Measurements from ENCODE around the gene TANGO2. TPM values are rescaled to one million over a fixed set of nuclear protein-coding genes. Genes with fewer than 3 reads are reported as not detected.
"Not testable (repeated sequence)": the region's sequence is repeated elsewhere in the genome, so short reads cannot be mapped to it uniquely, and the experiment has no call there.

TANGO2 gene
- total and polyA plus RNA-seq, 3 donors from 2014 or later = 13.5 to 21.5 (median 19.0) TPM

DNA sequence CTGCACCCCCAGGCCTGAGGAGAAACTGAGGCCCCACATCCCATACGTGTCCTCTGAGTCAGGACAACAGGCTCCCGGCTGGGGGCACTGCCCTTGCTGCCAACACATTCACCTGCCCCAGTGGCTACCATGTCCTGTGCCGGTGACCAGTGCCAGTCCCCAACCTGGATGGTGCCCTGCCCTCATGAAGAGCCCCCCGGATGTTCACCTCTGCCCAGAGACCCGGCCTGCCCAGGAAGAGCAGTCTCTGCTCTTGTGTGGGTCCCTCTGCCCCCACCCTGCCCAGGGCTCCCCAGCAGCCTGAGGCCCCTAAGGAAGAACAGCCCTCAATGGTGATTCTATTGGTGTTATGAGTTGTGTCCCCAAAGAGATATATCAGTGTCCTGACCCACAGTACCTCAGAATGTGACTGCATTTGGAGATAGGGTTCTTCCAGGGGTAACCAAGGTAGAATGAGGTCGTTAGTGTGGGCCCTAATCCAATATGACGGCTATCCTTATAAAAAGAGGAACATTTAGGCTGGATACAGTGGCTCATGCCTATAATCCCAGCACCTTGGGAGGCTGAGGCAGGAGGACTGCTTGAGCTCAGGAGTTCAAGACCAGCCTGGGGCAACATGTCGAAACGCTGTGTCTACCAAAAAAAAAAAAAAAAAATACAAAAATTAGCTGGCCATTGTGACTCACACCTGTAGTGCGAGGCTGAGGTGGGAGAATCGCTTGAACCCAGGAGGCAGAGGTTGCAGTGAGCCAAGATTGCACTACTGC lies 45.9 kb downstream of the TANGO2 start:
- no peak overlapping the region for H3K27ac ChIP-seq
- no peaks in the 10 kb centered on the region for H3K4me1 ChIP-seq
- no peaks in the 10 kb centered on the region for H3K27me3 ChIP-seq
- no peaks in the 10 kb centered on the region for H3K9me3 ChIP-seq
- no peak overlapping the region for H3K4me3 ChIP-seq
- intact Hi-C loops (cut with DNase I; ENCODE audit: low total_unique reads) = no loop called here
- no peak for DNase-seq
- no peaks in the 10 kb centered on the region for H3K36me3 ChIP-seq (ENCODE audit: low read depth, missing control alignments)
- TF ChIP-seq, protein P1, sequence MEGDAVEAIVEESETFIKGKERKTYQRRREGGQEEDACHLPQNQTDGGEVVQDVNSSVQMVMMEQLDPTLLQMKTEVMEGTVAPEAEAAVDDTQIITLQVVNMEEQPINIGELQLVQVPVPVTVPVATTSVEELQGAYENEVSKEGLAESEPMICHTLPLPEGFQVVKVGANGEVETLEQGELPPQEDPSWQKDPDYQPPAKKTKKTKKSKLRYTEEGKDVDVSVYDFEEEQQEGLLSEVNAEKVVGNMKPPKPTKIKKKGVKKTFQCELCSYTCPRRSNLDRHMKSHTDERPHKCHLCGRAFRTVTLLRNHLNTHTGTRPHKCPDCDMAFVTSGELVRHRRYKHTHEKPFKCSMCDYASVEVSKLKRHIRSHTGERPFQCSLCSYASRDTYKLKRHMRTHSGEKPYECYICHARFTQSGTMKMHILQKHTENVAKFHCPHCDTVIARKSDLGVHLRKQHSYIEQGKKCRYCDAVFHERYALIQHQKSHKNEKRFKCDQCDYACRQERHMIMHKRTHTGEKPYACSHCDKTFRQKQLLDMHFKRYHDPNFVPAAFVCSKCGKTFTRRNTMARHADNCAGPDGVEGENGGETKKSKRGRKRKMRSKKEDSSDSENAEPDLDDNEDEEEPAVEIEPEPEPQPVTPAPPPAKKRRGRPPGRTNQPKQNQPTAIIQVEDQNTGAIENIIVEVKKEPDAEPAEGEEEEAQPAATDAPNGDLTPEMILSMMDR (IDR thresholded peaks at IDR 0.05) = no peak
- TF ChIP-seq POLR2A (IDR thresholded peaks at IDR 0.05) = no peak
- WGBS, 2 donors = 91 to 94% methylated on average over 8 to 11 of the region's 11 CpGs

DNA sequence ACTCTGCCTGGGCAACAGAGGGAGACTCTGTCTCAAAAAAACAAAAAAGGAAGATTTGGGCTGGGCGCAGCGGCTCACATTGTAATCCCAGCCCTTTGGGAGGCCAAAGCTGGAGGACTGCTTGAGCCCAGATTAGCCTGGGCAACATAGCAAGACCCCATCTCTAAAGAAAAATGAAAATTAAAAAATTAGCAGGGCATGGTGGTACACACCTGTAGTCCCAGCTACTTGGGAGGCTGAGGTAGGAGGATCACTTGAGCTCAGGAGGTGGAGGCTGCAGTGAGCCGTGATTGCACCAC lies 46.4 kb downstream of the TANGO2 start:
- 93 to 98% methylated on average over 3 of the region's 3 CpGs for WGBS, 2 donors
- H3K9me3 ChIP-seq; DNase-seq; intact Hi-C loops (cut with DNase I; ENCODE audit: low total_unique reads); H3K27ac ChIP-seq; H3K4me1 ChIP-seq; H3K4me3 ChIP-seq; H3K36me3 ChIP-seq (ENCODE audit: low read depth, missing control alignments); H3K27me3 ChIP-seq: not testable (repeated sequence)

DNA sequence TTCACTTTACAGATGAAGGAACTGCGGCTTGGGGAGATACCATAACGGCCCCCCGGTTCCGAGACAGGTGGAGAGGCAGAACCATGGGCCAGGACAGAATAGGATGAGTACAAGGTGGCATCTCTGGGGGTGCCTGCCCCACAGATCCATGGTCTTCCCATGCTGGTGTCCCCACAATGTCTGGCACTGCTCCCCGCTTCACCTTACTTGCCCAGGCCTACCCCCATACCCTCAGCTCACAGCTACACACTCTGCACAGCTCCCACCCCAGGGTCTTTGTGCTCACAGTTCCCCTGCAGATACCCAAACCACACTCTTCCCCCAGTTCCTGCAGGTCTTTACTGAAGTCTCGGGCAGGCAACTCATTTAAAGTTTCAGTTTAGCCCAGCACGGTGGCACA lies 47.7 kb downstream of the TANGO2 start:
- Histone ChIP-seq H3K4me3 (no peak overlapping the region), H3K27ac (no peak overlapping the region), H3K27me3 (no peaks in the 10 kb centered on the region), H3K4me1 (no peaks in the 10 kb centered on the region), H3K9me3 (no peaks in the 10 kb centered on the region), H3K36me3 (ENCODE audit: low read depth, missing control alignments) (no peaks in the 10 kb centered on the region)
- DNase-seq = no peak
- 91 to 92% methylated on average over 4 to 7 of the region's 7 CpGs for WGBS, 2 donors
- TF ChIP-seq, protein P1 (IDR thresholded peaks at IDR 0.05) = no peak
- TF ChIP-seq POLR2A (IDR thresholded peaks at IDR 0.05) = no peak
- intact Hi-C loops (cut with DNase I; ENCODE audit: low total_unique reads) = no loop called here

DNA sequence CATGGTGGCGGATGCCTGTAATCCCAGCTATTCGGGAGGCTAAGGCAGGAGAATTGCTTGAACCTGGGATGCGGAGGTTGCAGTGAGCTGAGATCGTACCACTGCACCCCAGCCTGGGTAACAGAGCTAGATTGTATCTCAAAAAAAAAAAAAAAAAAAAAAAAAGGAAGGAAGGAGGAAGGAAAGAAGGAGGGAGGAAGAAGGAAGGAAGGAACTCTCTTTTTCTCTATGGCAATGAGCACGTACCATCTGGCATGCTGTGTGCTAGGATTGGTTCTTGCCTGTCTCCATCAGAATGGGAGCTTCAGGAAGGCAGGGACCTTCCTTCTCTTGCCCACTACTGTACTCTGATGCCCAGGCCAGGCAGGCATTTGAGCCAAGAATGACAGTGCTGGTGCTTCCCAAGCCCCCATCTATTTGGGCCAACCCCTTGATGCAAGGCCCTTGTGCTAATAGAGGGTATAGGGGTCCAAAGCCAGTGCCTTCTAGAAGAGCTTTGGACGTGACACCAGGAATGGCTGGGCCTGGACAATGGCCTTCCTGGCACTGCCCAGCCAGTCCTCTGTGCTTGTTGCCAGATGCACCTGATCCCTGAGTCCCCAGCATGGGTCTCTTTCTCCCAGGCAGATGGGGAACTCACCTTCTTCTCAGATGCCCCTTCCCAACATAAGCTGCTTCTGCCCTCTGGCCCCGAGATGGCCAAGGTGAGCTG lies 48.6 kb downstream of the TANGO2 start:
- Histone ChIP-seq H3K27me3 (no peaks in the 10 kb centered on the region), H3K27ac (no peak overlapping the region), H3K36me3 (ENCODE audit: low read depth, missing control alignments) (no peaks in the 10 kb centered on the region), H3K4me1 (no peaks in the 10 kb centered on the region), H3K4me3 (no peak overlapping the region), H3K9me3 (no peaks in the 10 kb centered on the region)
- TF ChIP-seq POLR2A (IDR thresholded peaks at IDR 0.05) = no peak
- TF ChIP-seq, protein P1 (IDR thresholded peaks at IDR 0.05) = no peak
- DNase-seq = no peak
- 89 to 92% methylated on average over 7 of the region's 7 CpGs for WGBS, 2 donors
- intact Hi-C loops (cut with DNase I; ENCODE audit: low total_unique reads) = no loop called here

DNA sequence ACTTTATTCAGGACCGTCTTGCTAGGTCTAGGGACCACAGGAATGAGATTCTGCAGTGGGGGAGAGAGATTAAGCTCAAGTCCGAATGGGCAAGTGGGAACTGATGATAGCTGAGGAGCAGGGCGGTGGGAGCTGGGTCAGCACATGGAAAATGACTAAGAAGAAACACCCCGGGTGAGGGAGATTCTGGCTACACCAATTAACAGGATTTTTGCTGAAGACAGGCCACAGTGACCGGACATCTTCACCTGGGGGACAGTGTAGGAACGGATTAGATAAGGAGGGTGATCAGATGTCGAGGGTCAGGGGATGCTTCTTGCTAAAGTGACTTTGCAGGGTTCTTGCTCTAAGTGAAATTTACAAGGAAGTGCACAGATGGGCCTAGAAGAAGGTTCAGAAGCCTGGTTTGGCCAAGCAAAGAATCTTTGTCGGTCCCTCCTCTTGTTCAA lies 50.6 kb downstream of the TANGO2 start:
- Histone ChIP-seq H3K27me3 (no peaks in the 10 kb centered on the region), H3K4me3 (no peak overlapping the region), H3K9me3 (no peaks in the 10 kb centered on the region), H3K4me1 (no peaks in the 10 kb centered on the region), H3K27ac (no peak overlapping the region), H3K36me3 (ENCODE audit: low read depth, missing control alignments) (no peaks in the 10 kb centered on the region)
- no peak for DNase-seq
- TF ChIP-seq, protein P1 (IDR thresholded peaks at IDR 0.05) = no peak
- no peak for TF ChIP-seq POLR2A (IDR thresholded peaks at IDR 0.05)
- intact Hi-C loops (cut with DNase I; ENCODE audit: low total_unique reads) = no loop called here
- WGBS, 2 donors = 85 to 87% methylated on average over 8 of the region's 8 CpGs
